D721Med (cell line): ENCODE results near the gene RGS6.

Experiments
- DNase-seq: peaks from one replicate; pipeline ENCODE4 v3.0.0; 2011; ENCODE audit warnings: low spot score; ENCODE audit not compliant: insufficient read length
- FAIRE-seq: peaks from 2 replicates; lab custom pipeline; 2011; peaks lifted over from hg19 to GRCh38; lab: Jason Lieb, UNC
- CTCF ChIP-seq: IDR thresholded peaks from 2 replicates; pipeline ENCODE4 v1.5.1; 2012; ENCODE audit warnings: mild to moderate bottlenecking, control low read depth; ENCODE audit not compliant: insufficient read depth; ENCODE audit errors: missing control alignments

Gene RGS6

GRCh38 chr14:72104011-72104613, 171.9 kb downstream of the RGS6 start:
- FAIRE-seq: peak; percentile 16
- peak; percentile 42 for TF ChIP-seq CTCF
- no peak for DNase-seq

- no peak for TF ChIP-seq CTCF
- no peak for FAIRE-seq
- no peak for DNase-seq
These were observed 179.7 kb downstream of the RGS6 start for GRCh38 chr14:72111911-72112310.

- FAIRE-seq (no peak), DNase-seq (no peak)
- no peak for TF ChIP-seq CTCF
These were observed 186.6 kb downstream of the RGS6 start for GRCh38 chr14:72118841-72119240.

GRCh38 chr14:72120315-72120714, 188.1 kb downstream of the RGS6 start:
- no peak for DNase-seq
- FAIRE-seq: no peak
- TF ChIP-seq CTCF: no peak

GRCh38 chr14:72123755-72124154, 191.5 kb downstream of the RGS6 start:
- no peak for TF ChIP-seq CTCF
- FAIRE-seq: no peak
- DNase-seq: no peak

GRCh38 chr14:72124171-72124570, 191.9 kb downstream of the RGS6 start:
- DNase-seq (no peak), FAIRE-seq (no peak)
- no peak for TF ChIP-seq CTCF

GRCh38 chr14:72126091-72126490, 193.9 kb downstream of the RGS6 start:
- DNase-seq (no peak), FAIRE-seq (no peak)
- TF ChIP-seq CTCF: no peak
